Caki2 (cell line): ENCODE measurements around the gene UBE2E3. TPM values are rescaled to one million over a fixed set of nuclear protein-coding genes. Genes with fewer than 3 reads are reported as not detected.

Source experiments
- DNase-seq: peaks from one replicate; pipeline ENCODE4 v3.0.0-alpha.2; 2015; ENCODE audit warnings: low read depth
- in situ Hi-C: cut with HindIII; loops from 2 replicates; pipeline ENCODE4 v1.10.0; 2016; ENCODE audit warnings: low sequenced_read_pairs, low pct_unique_long_range_greater_than_20kb, mixed read lengths
- total RNA-seq: library from RNA; depleted of rRNA; stranded (reverse); fragments of >200 nt; shearing (Covaris generic); gene quantifications from 2 replicates; pipeline ENCODE4 v1.2.3, GENCODE V29; 2014; ENCODE audit warnings: low replicate concordance

Gene UBE2E3
- total RNA-seq, 1 experiment from 2014 or later = 216 TPM

DNA sequence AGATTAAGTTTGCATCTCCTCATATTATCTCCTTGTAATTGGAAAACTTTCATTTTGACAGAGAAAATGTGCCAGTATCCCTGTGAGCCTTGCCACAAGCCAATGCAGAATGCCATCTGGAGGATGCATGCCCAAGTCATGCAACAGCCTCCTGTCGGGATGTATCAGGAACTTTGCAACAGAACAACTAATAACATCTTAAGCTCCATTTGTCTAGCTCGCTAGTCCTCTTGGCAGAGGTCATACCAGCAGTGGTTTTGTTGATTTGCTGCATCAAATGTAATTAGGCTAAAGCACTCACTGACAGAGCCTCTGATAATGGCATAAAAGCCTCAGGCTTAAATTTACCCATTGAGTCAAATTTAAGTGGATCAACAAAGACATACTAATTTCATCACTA is 125.8 kb downstream of the UBE2E3 start:
- in situ Hi-C loops = no loop called here
- DNase-seq = no peak

DNA sequence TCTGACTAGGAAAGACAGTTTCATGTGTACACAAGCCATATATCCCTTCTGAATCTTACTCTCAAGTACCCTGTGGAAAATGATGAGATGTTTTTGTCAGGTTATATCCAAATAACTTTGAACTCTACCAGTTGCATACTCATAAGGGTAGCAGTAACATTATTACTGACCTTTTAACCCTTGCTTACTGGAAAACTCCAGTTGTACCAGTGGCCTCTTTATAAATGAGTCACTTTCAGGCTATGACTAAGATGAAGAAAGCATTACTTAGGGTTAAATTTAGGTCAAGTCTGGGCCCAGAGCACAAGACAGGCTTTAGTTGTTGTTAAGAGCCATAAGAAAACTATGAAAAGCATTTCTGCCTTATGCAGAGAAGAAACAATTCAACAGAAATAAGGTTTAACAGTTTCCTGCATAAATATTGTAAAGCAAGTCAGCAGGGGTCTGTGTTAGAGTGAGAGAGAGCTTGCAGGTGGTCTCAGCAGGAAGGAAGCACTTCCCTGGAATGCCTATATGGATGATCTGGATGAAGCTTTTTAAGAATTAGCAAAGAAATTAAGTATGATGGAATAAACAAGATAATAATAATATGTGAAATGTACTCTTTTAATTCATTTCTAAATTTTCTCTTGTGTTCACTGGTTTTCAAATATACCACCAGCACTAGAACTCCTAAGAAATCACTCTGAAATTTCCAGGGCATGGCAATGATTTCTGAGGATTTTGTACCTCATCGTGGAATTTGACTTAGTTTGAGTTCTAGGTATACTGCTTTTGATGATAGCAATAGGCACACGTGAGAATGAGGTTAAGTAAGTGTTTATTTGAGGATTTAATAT is 126.6 kb downstream of the UBE2E3 start:
- peak; percentile 73 for DNase-seq
- in situ Hi-C loops = no loop called here

DNA sequence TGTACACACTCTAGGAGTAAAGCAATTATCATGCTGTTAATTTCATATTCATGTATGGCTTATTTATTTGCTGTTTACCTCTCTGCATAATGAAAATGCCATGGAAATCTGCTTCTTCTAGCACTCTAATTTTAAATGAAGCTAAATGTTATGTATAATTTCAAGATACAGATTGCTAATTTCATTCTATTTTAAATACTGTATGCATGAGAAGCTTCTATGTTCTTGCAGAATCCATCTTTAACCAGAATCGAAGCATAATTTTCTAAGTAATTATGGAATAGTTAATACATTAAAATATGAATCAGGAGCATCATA is 127.2 kb downstream of the UBE2E3 start:
- no peak for DNase-seq
- in situ Hi-C loops = no loop called here

DNA sequence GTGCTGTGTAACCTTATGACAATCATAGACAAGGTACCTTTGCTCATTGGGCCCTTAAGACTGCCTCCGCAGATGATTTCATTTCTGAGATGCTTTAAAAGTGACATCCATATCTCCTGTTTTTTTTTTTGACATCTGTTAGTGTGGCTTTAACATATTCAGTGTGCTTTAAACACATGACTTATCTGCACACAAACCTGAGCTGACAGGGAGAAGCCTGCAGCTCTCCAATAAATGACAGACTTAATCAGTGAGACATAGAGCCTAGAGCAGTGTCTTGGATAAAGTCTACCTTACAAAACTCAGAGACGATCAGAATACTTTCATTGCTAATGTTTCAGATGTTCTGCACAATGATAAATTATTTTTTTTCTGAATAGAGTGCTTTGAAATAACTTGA is 130.7 kb downstream of the UBE2E3 start:
- DNase-seq = no peak
- in situ Hi-C loops = no loop called here

DNA sequence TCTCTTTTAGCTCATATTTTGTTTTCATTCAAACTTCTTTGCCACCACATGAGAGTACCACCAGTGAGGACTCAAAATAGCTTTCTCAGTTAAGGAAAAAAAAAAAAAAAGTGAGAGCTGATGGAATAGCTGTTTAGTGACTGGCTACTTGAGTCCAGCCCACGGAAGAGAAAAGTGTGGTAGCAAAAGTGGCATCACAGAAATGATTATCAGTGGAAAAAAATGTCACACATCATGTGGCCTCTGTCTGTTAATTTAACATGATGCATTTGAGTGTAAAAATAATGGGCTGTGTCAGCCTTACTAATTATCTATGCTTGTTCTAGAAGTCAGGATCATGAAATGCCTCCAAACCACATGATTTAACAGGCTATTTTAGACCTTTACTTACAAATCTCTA is 132.5 kb downstream of the UBE2E3 start:
- in situ Hi-C loops = no loop called here
- no peak for DNase-seq
